ENCODE data around the gene KRTAP4-7.
"Not testable (repeated sequence)": the region's sequence is repeated elsewhere in the genome, so short reads cannot be mapped to it uniquely, and the experiment has no call there.

The KRTAP4-7 gene

DNA sequence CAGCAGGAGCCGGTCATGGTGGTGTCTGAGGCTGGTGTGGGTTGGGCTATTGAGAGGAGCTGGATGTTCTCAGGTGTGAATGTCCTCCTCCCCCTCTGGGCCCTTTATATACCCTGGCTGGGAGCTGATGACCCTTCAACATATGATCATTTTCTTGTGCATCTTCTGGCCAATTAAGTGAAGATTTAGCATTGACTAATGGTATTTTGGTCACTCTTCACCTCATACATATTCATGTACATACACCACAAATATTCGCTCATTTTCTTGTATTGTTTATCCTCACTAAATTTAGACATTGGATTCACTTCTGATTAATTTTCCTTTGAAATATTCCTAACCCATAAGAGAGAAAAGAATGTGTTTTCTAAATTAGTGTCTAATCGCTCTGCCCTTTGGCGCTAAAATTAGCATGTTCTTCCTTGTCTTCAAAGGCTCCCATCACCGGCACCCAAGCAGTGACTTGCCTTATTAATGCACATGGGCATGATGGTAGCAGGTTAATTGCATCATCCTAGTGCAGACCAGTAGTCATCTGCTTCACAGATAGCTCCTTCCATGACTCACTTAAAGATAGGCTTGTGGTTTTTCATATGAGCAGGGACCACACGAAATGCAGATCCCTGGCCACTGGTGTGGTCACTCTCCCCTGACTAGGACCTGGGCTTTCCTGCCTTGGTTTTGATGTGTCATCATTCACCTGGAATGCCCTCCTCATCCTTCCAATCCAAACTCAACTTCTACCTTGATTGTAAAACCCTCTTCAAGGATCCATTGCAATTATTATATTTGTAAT, 17.9 kb upstream of the KRTAP4-7 start, which contains the start of gene KRTAP2-4:
Gene KRTAP2-4, minus strand, starts transcription at position 51 of the 796 bp plus-strand sequence. Its CDS starts 34 bp downstream, at position 17.
- no peak for DNase-seq

DNA sequence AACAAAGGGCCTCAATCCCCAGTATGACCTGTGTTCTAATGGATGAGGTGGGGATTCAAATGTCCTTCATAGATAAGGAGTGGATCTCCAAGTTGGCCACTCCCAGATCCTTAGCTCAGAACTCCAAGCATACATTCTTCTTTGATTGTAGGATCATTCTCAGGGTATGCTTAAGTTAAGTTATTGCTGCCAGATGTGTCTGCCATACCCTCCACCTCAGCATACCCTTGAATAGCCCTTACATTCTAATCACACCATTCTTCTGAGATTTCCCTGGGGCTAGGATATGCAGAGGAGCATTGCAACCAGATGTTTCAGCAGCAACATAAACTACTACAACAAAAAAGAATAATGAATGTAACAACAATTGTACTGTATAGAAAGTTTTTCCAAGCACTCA, 16.7 kb upstream of the KRTAP4-7 start:
- DNase-seq = no peak

DNA sequence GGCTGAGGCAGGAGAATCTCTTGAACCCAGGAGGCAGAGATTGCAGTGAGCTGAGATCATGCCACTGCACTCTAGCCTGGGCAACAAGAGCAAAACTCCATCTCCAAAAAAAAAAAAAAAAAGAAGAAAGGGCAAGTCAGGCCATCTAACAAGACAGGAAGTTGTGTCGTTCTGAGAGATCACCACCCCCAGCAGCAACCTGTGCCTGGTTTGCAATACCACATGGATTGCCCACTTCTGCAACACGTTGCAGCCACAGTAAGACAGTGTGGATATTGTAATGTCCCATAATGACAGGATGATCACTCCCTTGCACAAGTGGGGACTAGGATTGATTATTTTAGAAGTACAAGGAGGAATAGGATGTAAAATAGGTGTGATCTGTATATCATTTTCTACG, 14.9 kb upstream of the KRTAP4-7 start:
- no peak for DNase-seq

DNA sequence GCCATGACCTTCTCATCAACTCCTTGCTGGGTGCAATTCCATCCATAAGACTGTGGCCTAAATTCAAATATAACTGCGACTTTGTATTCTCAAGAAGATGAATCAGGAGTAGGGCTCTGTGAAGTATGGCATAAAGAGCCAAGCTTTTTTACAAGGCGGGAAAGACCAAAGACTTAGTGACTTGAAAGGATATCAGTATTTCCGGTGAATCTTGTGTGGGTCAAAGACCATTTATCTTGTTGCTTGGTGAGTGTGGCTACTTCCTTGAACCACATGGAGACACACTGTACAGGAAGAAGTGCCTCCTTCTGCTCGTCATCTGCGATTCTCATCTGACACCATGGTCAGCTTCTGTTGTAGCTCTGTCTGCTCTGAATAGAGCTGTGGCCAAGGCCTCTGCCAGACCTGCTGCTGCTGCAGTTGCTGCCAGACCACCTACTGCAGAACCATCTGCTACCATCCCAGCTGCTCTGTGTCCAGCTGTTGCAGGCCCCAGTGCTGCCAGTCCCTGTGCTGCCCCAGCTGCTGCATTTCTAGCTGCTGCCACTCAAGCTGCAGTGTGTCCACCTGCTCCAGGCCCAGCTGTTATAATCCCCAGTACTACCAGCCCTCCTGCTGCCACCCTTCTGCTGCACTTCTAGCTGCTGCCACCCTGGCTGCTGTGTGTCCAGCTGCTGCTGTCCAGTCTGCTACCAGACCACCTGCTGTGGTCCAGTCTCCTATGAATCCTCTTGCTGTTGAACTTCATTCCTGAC, 12.2 kb upstream of the KRTAP4-7 start:
- no peak for DNase-seq

DNA sequence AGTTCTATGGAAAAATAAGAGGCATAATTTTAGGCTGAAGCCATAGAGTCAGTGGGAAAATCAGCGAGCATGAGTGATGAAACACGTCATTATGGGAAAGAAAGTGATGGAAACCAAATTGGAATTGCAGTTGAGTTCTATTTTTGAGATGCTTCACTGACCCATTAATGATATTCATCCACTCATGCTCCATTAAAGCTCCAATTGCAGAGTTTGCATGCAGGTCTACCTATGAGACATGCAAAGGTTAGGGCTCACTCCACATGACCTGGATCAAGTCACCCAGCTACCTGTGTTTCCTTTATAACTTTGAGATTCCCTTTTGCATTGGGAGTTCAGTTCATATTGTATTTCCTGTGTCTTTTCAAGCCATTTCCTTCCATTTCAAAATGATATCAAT, 10.3 kb upstream of the KRTAP4-7 start:
- no peak for DNase-seq

DNA sequence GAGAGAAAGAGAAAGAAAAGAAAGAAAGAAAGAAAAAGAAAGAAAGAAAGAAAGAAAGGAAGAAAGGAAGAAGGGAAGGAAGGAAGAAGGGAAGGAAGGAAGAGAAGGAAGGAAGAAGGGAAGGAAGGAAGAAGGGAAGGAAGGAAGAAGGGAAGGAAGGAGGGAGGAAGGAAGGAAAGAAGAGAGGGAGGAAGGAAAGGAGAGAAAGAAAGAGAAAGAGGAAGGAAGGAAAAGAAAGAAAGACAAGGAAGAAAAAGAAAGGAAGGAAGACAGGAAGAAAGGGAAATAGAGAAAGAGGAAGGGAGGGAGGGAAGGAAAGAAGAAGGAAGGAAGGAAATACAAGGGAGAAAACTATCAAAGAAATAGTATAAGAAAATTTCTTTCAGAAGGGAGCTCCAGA, 7.2 kb upstream of the KRTAP4-7 start:
- DNase-seq = no peak

DNA sequence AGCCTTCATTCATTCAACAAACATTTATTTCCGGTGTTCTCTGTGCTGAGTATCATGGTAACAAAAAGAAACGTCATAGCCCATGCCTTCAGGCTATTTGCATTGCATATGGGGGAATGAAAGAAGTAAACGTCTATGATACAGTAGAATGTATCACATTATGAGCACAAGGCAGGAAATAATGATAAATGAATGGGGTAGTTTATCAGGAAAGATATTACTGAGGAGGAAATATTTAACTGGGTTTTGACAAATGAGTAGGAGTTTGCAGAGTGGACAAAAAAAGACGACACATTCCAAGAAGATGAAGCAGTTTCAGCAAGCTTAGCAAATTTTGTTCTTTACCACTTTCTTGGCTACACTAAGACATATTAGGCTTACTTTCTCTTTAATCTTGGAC, 1.3 kb upstream of the KRTAP4-7 start:
- DNase-seq = no peak

DNA sequence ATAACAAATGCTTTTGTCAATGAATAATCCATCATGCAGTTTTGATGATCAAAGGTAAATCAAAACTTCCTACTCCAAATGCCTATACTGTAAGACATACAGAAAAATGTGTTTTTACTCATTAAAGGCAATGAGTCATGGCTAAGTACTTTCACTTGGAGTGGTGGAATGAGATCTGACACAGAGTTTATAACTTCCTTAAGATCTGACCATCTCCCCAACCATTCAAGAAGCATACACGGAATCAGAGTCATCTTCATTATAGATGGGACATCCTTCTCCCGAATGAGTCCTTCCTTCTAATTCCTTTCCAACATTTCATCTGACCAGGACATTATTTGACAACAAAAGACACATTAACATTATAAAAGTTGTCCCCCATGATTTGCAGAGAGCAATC, 523 bp upstream of the KRTAP4-7 start:
- DNase-seq = not testable (repeated sequence)

DNA sequence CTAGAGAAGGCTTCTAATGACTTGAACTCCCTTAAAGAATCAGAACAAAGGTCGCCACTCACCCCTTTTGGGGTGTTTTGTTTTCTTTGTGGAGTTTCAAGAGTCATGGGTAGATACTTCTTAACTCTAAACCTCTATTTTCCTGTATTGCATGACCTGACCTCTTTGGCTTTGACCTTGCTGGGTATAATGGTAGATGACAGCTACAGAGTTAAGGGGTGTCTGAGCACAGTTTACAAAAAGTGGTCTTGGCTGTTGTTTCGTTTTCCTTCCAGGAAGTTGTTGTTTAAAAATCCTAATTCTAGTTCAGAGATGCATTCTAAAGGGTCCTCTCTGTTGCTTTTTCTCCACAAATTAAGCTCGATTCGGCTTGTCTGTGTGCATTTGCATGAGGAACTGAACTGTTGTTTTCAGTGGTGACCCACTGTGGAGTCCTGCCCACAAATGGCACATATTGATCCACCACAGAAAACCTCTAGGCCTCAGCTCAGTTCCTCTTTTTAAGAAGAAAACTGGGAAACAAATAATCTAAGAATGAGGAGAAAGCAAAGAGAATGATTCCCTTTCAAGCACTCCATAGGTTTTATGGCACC, 4.9 kb downstream of the KRTAP4-7 start:
- not testable (repeated sequence) for DNase-seq

DNA sequence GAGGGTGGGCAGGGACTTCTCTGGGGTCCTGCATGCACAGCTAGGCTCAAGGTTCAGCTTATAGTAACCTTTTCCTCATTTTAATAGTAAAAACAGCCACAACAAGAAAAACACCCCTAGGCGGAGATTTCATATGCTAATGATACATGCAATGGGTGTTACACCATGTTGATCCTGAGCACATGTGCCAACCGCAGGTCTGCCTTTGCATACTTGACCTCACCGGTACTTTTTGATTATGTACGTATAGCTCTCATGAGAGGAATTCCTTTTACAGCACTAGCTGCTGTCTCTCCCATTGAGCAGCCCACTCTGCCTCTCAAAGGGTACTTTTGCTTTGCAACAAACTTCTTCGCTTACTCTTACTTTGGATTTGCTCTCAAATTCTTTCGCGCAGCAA, 12.1 kb downstream of the KRTAP4-7 start:
- no peak for DNase-seq

DNA sequence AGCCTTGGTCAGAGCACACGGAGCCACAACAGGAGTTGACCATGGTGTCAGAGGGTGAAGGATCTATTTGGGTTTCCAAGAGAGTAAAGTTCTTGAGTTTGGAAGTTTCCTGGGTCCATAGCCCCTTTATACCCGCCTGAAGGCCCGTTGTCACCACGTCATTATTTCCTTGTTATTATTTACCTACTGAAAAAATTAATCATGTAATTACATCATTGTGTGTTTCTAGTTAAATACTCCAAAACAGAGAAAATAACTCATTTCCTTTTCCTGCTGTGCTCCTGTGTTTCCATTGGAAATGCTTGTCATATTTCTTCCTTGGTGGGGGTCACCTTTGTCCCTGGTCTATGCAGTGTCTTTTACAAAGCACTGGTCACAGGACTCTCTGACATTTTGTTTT, 14.1 kb downstream of the KRTAP4-7 start, which contains the start of gene KRTAP4-8:
Gene KRTAP4-8, minus strand, starts transcription at position 101 of the 400 bp plus-strand sequence. Its CDS starts 58 bp downstream, at position 43.
- DNase-seq = no peak

DNA sequence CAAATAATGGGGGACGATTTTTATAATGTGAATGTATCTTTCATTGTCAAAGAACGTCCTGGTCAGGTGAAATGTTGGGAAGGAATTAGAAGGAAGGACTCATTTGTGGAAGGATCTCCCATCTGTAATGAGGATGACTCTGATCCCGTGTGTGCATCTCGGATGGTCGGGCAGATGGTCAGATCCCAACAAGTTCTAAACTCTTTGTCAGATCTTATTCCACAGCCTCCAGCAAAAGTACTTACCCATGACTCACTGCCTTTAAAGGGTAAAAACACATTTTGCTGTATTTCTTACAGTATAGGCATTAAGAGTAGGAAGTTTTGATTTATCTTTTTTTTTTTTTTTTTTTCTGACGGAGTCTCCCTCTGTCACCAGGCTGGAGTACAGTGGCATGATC, 14.5 kb downstream of the KRTAP4-7 start:
- no peak for DNase-seq

DNA sequence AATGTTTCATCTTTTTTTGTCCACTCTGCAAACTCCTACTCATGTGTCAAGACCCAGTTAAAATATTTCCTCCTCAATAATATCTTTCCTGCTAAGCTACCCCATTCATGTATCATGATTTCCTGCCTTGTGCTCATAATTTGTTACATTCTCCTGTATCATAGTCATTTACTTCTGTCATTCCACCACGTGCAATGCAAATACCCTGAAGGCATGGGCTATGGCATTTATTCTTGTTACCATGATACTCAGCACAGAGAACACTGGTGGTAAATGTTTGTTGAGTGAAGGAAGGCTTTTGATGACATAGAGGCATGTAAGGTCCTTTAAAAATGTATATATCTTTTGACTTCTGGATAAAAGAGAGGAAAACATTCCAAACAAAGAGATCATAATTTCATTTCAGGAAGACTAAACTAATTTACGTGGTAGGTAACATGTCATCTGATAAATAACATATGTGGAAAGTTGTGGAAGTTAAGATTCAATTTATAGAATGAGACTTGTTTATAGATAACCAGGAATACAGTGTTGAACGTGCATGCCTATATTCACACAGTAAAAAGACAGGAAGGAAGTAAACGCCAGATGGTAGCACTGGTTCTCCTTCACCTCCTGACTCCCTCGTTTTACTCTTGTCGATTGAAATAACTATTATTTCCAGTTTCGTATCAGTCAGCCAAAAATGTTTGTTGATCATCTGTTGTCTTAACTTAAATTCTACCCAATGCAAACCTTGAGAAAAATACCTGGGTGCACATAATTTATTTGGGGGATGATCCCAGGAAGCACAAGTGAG, 15.9 kb downstream of the KRTAP4-7 start:
- not testable (repeated sequence) for DNase-seq

DNA sequence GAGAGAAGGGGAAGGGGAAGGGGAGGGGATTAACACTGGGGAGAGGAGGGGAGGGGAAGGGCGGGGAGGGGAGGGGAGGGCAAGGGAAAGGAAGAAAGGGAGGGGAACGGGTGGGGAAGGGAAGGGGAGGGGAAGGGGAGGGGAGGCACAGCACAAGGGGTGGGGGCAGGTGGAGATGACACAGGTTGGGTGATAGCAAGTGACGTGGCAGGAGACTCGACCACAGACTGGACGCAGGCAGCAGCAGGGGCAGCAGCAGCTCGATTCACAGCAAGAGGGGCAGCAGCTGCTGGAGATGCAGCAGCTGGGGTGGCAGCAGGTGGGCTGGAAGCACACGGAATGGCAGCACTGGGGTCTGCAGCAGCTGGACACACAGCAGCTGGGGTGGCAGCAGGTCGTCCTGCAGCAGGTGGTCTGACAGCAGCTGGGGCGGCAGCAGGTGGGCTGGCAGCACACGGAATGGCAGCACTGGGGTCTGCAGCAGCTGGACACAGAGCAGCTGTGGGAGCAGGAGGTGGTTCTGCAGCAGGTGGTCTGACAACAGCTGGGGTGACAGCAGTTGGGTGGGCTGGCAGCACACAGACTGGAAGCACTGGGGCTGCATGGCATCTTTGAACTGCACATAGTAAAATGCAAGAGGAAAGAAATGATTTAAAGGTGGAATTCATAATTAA, 17.8 kb downstream of the KRTAP4-7 start, which contains the start of gene KRTAP4-16:
Gene KRTAP4-16, minus strand, starts transcription at position 624 of the 674 bp plus-strand sequence. Its CDS starts 0 bp downstream, at position 624.
- no peak for DNase-seq

DNA sequence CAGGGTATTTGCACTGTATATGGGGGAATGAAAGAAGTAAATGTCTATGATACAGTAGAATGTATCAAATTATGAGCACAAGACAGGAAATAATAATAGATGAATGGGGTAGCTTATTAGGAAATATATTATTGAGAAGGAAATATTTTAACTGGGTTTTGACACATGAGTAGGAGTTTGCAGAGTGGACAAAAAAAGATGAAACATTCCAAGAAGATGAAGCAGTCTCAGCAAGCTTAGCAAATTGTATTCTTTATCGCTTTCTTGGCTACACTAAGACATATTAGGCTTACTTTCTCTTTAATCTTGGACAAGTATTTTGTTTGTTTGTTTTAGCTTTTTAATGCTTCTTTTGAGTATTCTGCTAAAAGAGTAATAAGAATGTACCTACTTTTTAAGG, 19.9 kb downstream of the KRTAP4-7 start:
- DNase-seq = no peak

DNA sequence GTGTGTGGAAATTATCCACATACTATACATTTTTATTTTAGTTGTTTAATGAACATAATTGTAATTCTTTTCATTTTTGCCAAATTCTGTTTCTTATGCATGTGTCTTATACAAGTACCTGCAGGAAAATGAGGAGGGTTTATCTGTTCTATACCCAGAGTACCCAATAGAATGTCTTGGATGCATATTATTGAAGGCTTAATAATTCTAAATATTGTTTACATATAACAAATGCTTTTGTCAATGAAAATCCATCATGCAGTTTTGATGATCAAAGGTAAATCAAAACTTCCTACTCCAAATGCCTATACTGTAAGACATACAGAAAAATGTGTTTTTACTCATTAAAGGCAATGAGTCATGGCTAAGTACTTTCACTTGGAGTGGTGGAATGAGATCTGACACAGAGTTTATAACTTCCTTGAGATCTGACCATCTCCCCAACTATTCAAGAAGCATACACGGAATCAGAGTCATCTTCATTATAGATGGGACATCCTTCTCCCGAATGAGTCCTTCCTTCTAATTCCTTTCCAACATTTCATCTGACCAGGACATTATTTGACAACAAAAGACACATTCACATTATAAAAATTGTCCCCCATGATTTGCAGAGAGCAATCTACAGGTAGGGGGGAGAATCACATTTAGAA, 20.6 kb downstream of the KRTAP4-7 start:
- DNase-seq = not testable (repeated sequence)

DNA sequence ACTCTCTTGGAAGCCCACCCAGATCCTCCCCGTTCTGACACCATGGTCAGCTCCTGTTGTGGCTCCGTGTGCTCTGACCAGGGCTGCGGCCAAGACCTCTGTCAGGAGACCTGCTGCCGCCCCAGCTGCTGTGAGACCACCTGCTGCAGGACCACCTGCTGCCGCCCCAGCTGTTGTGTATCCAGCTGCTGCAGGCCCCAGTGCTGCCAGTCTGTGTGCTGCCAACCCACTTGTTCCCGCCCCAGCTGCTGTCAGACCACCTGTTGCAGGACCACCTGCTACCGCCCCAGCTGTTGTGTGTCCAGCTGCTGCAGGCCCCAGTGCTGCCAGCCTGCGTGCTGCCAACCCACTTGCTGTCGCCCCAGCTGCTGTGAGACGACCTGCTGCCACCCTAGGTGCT, 21.4 kb downstream of the KRTAP4-7 start, which contains the start of gene KRTAP4-9:
Gene KRTAP4-9, plus strand, starts transcription at position 43 of the 400 bp plus-strand sequence. Its CDS starts 0 bp downstream, at position 43.
- not testable (repeated sequence) for DNase-seq

DNA sequence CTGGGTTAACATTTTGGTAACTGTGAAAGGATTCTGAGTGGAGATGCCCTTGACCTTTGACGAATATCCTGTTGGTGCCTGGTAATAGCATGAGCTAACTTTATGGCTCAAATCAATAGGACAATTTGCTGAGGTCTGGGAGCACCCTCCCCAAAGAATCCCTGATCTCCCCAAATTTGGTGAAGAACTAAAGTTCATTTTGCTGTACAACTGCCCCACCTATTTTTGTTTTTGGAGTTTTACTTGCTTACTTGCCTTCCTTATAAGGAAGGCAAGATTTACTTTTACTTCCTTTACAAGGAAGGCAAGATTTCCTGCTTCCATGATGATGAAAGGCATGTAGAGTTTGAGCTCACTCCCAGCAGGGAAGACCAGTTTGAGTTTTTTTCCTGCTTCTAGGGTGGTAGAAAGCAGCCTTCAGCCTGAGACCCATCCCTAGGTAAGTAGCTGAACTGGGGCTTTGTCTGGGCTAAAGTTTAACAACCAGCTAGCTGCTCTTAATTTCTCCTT, 24.0 kb downstream of the KRTAP4-7 start:
- DNase-seq = no peak

DNA sequence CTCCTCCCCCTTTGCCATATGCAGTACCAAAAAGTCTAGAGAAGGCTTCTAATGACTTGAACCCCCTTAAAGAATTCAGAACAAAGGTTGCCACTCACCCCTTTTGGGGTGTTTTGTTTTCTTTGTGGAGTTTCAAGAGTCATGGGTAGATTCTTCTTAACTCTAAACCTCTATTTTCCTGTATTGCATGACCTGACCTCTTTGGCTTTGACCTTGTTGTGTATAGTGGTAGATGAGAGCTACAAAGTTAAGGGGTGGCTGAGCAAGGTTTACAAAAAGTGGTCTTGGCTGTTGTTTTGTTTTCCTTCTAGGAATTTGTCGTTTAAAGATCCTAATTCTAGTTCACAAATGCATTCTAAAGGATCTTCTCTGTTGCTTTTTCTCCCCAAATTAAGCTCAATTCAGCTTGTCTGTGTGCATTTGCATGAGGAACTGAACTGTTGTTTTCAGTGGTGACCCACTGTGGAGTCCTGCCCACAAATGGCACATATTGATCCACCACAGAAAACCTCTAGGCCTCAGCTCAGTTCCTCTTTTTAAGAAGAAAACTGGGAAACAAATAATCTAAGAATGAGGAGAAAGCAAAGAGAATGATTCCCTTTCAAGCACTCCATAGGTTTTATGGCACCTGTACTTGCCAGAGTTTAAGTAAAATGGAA, 24.9 kb downstream of the KRTAP4-7 start:
- DNase-seq = not testable (repeated sequence)

DNA sequence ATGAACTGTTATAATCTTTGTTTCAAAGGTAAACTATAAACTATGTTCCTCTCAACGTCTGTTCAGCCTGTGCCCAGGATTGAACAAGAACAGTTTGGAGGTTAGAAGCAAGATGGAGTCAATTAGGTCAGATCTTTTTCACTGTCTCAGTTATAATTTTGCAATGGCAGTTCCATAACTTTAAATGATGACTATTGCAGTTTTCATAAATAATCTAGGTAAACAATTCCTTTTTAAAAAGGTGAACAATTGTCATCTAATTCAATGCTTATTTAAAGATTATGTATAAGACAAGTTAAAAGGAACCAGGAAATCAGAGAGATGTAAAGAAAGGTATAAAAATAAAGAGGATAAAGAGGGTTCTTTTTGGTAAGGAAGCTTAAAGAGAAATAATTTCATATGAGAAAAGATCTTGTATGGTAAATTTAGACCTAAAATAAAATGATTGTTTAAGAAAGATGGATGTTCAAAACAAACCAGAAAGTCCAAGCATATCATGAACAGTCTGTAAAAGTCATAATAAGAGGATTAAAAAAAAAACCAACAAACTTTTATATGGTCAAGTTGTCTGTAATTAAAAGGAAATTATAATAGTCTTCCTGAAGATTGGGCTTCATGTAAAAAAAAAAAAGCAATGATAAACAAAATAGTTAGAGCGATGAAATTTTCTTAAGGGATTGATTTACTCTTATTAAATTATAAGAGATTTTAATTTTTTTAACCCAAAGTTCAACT, 27.4 kb downstream of the KRTAP4-7 start:
- DNase-seq = no peak

Measured in CD4-positive, alpha-beta T cell treated with Interleukin-17A for 1 hour (primary cell).